Stimulated activated CD4-positive, alpha-beta T cell treated with anti-CD3 and anti-CD28 coated beads, Interleukin-4, amount 100 ng/mL, for 24 hours (primary cell): ENCODE measurements around the gene WNT3.
"Not testable (repeated sequence)": the region's sequence is repeated elsewhere in the genome, so short reads cannot be mapped to it uniquely, and the experiment has no call there.

ENCODE experiments used
- DNase-seq: peaks from one replicate; pipeline ENCODE4 v3.0.0-alpha.2; 2020

WNT3 gene

DNA sequence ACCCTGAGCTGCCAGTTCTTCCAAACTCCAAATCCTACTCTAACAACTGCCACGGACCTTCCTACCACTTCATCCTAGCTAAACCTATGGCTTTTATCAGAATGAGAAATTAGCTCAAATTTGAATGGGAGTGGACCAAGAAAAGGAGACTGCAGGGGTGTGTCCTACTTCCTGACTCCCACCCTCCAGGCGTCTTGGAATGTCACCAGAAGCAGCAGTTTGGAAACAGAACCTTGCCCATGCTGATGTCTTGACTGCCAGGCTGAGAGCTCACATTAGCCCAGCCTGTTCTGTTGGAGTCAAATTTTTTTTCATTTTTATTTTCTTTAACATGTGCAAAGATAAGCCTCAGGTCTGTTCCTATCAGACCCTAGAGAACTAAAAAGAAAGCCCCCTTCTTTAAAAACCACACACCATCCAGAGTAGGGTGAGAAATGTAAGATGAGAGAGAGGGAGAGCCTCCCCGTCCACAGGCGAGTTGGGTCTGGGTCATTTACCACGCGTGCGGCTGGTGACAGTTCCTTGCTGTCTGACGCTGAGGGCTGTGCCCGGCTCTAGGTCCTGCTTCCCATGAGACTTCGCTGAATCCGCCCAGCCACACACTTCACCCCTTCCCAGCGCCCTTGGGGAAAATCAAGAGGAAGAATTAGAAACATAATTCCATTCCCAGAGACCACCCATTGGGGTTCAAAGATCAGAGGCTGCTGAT, 54.3 kb downstream of the WNT3 start:
- no peak for DNase-seq

DNA sequence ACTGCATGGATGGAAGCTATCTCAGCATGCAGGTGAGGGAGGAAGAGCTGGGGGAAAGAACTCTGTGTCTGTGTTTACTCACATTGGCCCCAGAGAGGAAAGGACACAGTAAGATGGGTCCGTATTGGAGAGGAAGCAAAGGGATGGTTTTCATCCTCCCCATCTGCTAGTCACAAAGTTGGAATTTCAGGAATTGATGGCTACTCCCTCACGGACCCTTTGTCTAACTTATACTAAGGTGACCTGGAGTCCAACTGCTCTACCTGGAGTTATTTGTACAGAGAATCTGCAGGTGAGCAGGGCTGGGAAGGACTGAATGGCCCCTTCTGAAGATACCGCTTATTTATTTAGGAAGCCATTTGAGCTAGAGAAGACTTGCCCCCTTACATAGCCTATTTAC, 55.1 kb downstream of the WNT3 start:
- no peak for DNase-seq

DNA sequence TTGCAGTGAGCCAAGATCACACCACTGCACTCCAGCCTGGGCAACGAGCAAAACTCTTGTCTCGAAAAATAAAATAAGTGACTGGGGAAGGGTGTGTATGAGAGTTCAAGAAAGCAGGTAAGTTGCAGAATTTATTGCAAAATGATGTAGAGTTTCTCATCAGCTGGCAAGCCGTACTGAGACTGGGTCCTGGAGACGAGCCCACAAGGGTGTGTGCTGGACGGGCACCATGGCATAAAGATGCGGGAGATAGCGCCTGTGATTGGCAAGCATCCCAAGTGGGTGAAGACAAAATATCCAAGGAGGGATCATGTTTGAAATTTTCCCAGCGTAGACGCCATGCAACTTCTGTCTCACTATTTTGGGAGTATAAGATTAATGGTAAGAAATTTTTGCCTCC, 59.4 kb downstream of the WNT3 start:
- DNase-seq = no peak

DNA sequence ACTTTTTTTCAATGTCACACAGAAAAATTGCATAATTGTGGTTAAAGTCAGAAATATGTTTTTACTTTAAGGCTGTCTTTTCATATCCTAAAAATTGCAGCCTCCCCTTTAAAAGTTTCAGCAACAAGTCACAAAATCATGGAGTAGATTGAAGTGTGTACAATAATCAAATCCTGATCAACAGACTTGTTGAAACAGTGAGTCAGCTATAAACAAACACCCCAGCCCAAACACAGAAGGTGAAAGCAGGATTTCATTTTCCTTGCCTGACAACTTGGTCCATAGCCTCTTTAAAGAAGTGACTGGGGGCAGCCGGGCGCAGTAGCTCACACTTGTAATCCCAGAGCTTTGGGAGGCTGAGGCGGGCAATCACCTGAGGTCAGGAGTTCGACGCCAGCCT, 59.9 kb downstream of the WNT3 start:
- no peak for DNase-seq

DNA sequence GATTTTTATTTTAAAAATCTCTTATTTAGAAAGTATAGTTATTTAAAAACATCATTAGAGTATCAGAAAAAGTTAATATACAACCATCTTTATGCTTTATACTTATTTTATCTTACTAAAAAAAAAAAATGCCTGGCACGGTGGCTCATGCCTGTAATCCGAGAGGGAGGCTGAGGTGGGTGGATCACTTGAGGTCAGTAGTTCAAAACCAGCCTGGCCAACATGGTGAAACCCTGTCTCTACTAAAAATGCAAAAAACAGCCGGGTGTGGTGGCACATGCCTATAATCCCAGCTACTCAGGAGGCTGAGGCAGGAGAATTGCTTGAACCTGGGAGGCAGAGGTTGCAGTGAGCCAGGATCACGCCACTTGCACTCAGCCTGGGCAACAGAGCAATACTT, 60.9 kb downstream of the WNT3 start:
- DNase-seq = not testable (repeated sequence)

DNA sequence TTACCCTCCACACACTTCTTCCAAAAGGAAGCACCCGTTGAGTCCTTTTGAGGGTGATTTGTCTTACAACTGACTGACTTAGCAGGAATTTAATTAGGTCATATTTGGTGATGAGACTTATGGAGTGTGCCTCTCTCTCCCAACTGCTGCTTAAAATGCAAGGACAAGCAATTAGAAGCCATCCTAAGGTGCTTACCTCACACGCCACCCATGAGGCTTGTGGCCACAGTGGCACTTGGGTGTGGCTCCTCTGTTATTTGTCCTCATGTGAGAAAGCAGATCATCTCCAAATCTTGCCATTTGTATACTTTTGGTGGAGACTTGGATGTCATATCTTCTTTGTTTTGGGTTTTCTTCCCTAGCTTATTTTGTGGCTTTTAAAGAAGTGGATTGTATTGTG, 61.6 kb downstream of the WNT3 start:
- DNase-seq = no peak

DNA sequence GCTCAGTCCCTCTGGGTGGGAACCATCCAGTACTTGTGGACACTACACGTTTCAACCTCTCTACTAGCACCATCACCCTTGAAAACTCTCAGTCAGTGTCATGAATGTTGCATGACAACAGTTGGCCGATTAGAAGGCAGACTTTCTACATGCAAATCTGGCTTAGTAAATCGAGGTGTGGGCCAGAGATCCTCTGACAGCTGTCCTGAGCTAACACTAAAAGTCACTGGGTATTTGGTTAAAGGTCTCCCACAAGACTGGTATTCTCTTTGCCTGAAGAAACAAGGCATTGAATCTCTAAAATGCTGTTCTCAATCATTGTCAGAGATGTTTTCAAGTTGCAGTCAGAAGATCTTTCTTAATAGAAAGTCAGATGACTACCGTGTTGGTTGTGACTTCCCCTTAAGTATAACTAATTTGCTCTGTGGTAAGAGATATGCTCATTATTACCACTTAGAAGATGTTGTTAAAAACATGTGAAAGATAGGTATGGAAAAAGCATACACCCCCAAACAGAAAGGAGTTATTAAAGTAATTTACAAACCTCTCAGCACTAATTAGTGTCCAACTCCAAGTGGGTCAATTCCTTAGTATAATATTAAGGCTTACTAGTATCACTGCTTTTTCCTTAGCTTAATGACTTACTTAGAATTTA, 62.3 kb downstream of the WNT3 start:
- no peak for DNase-seq

DNA sequence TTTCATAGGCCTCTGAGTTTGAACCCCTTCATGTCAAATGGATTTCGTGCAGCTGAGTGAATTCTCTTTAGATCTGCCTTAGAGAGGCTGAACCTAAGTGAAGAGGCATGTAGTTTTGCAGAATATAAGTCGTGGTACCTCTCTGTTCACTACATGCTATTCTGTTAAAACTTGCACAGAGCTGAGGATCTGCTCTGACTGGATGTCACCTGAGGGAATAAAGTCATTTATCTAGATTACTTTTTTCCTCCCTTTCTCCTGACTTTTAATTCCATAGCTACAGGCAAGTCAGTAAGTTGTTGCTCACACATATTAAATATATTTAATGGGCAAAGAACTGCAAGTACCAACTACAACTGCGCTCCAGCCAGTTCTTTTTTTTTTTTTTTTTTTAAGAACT, 64.7 kb downstream of the WNT3 start:
- DNase-seq = no peak

DNA sequence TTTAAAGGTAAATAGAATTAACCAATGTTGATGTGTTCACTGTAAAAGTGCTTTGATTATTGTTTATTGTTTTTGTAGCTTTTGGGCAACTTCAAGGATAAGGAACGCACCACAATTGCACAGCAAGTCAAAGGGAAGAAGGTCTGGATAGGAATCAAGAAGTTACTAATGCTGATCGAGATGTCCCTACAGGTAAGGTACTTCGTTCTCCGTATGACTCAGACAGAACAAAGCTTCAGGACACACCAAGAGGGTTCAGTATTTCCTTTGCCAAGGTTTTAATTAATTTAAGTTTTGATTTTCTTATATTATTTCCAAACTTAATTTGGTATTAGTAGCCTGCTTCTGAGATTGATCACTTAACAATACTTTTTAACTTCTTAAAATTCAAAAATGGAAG, 67.1 kb downstream of the WNT3 start:
- no peak for DNase-seq

DNA sequence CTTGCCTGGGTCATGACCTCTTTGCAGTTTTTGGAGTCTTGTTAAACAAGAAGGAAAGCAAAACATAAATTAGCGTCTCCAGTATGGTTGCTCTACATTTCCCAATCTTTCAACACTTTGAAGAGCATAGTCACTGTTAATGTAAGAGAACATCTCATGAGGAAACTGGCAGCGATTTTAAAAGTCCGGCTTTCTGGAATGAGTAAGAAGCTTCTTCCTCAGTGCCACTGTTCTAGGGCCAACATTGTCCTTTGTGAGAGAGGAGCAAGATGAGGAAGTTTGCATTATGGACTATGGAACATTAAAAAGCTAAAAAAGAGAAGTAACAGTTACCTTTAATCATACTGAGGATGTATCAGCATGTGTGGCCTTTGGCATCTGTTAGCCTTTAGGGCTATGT, 73.1 kb downstream of the WNT3 start:
- no peak for DNase-seq

DNA sequence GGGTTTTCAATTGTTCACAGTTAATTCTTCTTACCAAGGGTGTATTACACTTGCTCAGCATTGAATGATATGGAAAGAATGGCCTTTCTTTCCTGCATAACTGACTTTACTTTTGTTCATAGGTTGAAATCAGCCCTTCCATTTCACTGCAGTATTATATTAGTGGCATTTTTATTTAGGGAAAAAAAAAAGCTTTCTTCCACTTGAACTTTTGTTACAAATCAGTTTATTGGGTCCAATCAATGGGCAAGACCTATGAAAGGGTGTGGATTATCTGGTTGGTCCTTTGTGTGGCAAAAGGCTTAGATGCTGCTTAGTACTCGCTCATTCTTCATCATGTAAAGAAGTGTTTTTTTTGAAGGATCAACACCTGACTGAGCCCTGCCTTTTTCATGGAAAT, 74.1 kb downstream of the WNT3 start:
- no peak for DNase-seq

DNA sequence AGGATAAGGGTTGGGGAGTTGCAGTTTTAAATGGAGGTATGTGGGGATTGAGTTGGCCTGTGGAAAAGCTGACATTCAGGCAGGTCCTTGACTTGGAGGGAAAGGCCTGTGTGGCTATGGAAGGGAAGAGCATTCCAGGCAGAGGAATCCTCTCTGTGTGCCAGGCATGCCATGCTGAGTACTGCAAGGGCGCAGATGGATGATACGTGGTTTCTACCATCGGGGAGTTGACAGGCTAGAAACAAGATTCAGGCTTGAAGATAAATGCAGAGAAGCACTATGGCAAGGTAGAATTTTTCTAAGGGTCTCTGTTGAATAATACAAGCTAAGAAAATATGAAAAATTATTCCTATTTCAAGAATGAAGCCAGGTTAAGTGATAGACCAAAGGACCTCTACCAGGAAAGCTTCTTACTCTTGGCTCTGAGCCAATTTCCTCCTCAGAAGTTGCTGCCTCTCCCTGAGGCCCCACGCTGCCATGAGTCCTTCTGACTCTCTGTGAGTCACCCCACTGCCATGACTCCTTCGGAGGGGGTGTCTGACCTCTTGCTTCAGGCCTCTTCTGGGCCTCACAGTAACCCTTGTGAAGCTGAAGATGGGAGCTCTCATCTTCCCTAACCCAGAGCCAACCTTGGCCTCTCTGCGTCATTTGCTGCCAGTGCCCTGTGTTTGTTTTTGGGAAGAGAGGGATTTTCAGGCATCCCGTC, 75.8 kb downstream of the WNT3 start:
- no peak for DNase-seq

DNA sequence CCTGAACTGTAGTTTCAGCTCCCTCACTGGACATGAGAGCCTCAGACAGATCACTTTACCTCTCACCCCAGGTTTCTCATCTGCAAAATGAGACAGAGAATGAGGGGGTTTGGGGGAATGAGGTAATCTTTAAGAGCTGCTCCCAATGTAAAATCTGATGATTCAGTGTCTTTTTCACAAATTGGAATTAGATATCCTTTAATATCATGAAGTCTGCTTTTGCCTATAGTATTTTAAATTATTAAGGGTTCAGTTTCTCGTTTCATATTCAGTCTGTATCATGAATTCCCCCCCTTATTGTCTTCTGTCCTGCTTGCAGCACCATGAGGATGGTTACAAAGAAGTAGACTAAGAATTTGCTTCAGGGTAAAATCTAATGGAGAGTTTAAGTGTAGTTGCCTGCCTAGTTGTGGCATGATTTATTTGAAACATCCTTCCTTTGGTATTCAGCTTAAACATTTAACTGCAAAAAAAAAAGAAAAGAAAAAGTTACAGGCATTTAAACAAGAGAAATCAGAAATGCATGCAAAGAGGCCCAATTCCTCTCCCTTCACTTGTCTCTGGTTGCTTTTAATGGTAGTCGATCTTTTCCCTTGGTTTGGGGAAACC, 77.3 kb downstream of the WNT3 start:
- no peak for DNase-seq

DNA sequence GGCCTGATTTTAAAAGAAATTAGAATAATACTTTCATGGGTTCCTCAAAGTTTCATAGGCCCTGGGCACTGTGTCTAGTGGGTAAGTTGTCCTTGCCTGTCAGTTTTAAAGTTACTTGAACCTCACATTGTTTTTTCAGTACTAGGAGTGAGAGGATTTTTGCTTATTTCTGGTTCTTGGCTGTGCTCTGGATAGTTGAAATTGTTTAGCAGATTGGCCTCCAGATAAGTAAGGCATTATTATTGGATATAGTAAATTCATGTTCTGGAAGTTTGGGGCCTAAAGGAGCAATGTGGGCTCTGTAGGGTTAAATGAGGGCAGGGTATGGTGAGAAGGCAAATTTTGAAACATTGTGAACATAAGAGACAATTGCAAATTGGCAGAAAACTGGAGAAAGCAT, 78.5 kb downstream of the WNT3 start:
- DNase-seq = no peak

DNA sequence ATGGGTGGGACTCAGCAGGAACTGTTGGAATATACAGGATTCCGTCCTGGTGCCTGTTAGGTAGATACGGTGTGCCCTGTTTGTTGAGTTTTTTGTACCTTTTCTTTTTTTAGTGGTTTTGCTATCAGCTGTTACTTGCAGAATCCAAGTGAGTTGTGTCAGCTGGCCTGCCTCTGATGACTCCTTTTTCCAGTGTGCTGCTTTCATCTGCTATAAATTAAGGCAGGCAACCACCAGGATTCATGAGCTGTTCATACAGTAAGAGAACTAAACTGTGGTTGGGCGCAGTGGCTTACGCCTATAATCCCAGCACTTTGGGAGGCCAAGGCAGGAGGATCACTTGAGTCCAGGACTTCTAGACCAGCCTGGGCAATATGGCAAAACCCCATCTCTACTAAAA, 79.9 kb downstream of the WNT3 start:
- DNase-seq = no peak

DNA sequence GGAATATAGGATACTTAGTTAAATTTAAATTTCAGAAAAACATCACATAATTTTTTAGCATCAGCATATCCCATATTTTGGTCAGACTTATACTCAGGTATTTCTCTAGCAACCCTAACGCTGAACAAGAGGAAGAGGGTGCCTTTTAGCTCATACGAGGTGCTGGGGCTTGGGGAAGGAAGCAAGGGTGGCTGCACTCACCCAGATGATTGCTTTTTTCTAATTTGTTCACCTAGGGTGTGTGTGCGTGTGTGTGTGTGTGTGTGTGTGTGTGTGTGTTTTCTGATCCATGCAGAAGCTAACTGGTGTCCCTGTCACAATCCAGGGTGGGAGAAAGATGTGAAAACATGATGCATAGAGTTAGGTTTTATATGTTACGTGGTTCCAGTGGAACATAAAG, 81.2 kb downstream of the WNT3 start:
- DNase-seq = no peak

DNA sequence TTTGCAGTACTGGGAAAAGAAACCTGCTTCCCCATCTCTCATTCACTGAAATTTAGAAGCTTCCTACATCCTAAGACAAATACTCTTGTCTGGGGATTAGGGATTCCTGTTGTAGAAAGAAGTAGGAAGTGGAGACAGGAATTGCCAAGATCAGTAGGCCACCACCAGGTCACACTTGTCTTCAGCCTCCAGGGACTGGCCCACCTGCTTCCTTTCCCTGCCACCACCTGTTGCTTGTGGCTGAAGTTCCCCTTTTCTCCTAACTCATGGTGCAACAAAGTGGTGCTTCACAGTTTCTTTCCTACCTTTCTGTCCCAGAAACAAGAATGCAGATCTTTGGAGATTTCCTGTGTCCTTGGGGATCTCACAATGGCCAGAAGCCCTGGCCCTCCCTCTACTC, 82.4 kb downstream of the WNT3 start:
- no peak for DNase-seq

DNA sequence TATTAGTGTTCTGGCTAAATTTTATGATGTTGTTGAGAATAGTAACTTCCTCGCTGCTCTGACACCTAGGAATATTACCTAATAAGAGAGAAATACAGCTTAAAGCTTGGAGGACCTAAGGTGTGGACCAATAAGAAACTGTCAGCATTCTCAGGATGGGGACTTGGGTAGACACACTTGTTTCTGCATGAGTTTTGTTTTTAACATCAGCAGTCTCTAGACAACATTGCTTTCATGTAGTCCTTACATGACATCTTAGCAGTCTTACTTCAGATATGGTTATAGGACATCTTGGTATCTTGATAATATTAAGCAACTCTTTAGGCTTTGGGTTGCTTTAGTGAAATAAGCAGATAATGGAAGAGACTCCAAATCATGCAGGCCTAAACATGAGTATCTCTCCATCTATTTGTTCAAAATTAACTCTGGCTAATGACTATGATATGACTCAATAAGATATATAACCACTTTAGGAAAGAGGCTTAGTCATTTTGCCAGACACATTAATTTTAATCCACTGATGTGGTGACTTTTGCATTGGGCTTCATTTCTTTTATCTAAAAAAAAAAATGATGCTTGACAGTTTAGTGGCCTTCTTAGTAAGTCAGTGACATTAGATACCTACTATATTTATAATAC, 84.5 kb downstream of the WNT3 start:
- no peak for DNase-seq

DNA sequence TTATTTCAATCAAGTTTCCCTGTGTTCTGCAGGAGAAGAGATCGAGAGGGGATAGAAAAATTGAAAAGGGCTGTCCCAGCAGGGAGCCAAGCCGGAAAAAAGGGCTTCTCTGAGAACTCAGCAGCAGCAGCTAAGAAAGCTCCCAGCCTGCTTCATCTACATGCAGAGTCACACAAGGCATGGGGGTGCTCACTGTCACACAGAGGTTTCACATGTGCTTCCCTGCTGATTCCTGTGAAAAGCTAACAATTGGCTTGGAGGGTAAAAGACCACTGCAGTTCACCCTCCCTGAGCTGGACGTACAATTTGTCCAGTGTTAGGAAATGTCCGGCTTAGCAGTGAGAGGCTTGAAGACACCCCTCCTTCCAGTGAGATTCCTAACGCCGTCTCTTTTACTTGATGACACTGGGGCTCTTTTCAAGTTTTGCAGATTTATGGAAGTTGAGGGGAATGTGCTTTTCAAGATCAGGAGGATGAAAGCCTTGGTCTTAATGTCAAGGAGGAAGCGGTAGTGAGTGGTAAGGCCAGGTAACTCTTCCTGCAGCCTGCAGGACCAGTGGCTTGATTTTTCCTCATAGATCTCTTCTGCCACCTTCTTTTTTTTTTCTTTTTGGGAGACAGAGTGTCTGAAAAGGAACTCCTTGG, 85.6 kb downstream of the WNT3 start:
- no peak for DNase-seq

DNA sequence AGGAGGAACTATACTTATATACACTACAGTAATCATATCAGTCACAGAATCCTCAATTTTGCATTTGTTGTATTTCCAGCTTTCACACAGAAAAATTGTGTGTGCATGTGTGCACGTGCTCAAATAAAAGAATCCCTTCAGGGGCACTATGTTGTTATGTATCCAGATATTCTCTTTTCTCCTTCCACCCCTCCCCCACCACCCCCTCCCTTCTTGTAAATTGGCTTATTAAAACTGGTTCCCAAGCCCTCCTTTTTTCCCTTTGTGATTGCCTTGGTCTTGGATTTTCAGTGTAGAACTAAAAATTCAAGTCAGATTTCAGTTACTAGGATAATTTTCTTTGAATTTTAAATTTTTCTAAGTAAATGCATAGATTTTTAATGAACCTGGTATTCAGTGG, 86.3 kb downstream of the WNT3 start:
- DNase-seq = no peak

DNA sequence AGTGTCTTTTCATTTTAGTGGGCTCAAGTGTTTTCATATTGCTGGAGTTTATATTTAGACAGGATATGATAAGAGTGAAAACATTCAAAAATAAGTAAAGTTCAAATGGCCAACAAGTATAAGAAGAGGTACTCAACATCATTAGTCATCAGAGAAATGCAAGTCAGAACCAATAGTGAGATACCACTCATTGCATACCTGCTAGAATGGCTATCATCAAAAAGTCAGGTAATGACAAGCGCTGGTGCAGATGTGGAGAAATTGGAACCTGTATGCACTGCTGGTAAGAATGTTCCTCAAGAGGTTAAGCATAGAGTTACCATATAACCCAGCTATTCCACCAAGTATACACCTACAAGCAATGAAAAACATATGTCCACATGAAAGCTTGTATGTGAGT, 87.8 kb downstream of the WNT3 start:
- no peak for DNase-seq

DNA sequence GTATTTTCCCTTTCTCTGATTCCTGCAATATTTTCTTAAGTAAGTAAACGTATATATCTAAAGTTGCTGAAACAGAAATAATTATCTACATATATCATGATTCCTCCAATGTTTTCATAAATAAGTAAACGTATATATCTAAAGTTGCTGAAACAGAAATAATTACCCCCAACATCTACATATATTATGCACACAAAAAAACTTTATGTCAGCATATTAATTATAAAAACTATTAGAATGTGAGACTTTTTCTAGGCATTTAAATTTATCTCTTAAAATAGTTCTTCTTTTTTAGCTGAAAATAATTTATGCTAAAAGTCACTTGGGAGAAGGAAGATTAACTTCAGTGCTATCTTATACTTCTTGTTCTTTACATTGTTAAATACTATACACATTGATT, 88.5 kb downstream of the WNT3 start:
- DNase-seq = no peak
